Panc1 (cell line): ENCODE data around the gene APOLD1.

Experiments
- POLR2AphosphoS5 ChIP-seq: IDR thresholded peaks from 2 replicates; pipeline ENCODE4 v1.6.1; 2012; ENCODE audit warnings: mild to moderate bottlenecking, low read depth, low read length, moderate library complexity
- TF ChIP-seq, protein P1 (sequence below): fragments of 450-650 bp; IDR thresholded peaks from 2 replicates; pipeline ENCODE4 v1.5.1; 2017; ENCODE audit warnings: mild to moderate bottlenecking
- TF ChIP-seq, protein P2 (sequence below), 2 experiments: IDR thresholded peaks; 2 replicates each; pipeline ENCODE4 v1.6.1; 2011 to 2012; ENCODE audit warnings: low read depth in 2 of 2, control low read depth in 1 of 2, low read length in 1 of 2, mild to moderate bottlenecking in 1 of 2, moderate library complexity in 1 of 2; ENCODE audit not compliant: insufficient read depth in 1 of 2

DNA sequence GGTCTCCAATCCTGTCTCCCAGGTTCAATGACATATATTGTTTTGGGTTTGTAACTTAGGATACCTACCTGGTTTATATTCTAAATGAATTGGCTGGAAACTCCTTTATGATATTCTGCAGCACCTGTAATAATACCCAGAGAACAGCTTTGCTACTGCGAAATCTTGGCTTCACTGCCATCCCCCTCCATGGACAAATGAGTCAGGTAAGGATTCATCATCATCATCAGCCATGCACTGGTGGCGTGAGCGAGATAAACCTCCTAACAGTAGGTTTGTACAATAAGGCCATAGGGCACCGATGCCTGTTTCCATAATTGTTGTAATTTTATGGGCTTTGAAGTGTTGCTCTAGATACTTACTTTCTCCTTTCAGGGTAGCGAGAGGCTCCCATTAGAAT lies 38.4 kb downstream of the APOLD1 start:
- TF ChIP-seq, protein P1, sequence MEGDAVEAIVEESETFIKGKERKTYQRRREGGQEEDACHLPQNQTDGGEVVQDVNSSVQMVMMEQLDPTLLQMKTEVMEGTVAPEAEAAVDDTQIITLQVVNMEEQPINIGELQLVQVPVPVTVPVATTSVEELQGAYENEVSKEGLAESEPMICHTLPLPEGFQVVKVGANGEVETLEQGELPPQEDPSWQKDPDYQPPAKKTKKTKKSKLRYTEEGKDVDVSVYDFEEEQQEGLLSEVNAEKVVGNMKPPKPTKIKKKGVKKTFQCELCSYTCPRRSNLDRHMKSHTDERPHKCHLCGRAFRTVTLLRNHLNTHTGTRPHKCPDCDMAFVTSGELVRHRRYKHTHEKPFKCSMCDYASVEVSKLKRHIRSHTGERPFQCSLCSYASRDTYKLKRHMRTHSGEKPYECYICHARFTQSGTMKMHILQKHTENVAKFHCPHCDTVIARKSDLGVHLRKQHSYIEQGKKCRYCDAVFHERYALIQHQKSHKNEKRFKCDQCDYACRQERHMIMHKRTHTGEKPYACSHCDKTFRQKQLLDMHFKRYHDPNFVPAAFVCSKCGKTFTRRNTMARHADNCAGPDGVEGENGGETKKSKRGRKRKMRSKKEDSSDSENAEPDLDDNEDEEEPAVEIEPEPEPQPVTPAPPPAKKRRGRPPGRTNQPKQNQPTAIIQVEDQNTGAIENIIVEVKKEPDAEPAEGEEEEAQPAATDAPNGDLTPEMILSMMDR: no peak
- TF ChIP-seq POLR2AphosphoS5: no peak
- TF ChIP-seq, protein P2, sequence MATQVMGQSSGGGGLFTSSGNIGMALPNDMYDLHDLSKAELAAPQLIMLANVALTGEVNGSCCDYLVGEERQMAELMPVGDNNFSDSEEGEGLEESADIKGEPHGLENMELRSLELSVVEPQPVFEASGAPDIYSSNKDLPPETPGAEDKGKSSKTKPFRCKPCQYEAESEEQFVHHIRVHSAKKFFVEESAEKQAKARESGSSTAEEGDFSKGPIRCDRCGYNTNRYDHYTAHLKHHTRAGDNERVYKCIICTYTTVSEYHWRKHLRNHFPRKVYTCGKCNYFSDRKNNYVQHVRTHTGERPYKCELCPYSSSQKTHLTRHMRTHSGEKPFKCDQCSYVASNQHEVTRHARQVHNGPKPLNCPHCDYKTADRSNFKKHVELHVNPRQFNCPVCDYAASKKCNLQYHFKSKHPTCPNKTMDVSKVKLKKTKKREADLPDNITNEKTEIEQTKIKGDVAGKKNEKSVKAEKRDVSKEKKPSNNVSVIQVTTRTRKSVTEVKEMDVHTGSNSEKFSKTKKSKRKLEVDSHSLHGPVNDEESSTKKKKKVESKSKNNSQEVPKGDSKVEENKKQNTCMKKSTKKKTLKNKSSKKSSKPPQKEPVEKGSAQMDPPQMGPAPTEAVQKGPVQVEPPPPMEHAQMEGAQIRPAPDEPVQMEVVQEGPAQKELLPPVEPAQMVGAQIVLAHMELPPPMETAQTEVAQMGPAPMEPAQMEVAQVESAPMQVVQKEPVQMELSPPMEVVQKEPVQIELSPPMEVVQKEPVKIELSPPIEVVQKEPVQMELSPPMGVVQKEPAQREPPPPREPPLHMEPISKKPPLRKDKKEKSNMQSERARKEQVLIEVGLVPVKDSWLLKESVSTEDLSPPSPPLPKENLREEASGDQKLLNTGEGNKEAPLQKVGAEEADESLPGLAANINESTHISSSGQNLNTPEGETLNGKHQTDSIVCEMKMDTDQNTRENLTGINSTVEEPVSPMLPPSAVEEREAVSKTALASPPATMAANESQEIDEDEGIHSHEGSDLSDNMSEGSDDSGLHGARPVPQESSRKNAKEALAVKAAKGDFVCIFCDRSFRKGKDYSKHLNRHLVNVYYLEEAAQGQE (IDR thresholded peaks at IDR 0.05; ENCODE audit: insufficient read depth in 1 of 2, low read depth in 2 of 2, low read length in 1 of 2): no peak
